Measurements from ENCODE around the gene EGFL6.

- TF ChIP-seq CTCF (IDR thresholded peaks at IDR 0.05): no peak
- TF ChIP-seq ZFX (IDR thresholded peaks at IDR 0.05; ENCODE audit: borderline replicate concordance): no peak
Observed at GRCh38 chrX:13666836-13667235, 97.4 kb downstream of the EGFL6 start.
